Duodenal mucosa (tissue), 2 donors: ENCODE data around the gene IRAK4.
A peak's percentile ranks its signal among the peaks of the same experiment; 100 is the strongest.

ENCODE experiments used
- H3K27ac ChIP-seq: one replicate; pipeline ENCODE4 v1.7.0; 2013; ENCODE audit warnings: low read depth, low read length
- H3K27me3 ChIP-seq, 2 donors: one replicate each; pipeline ENCODE4 v1.7.0; 2013; ENCODE audit warnings: low read length in 2 of 2, control low read depth in 1 of 2; ENCODE audit not compliant: insufficient read depth in 2 of 2, control insufficient read depth in 1 of 2
- H3K36me3 ChIP-seq, 2 donors: one replicate each; pipeline ENCODE4 v1.7.0; 2013; ENCODE audit warnings: low read length in 2 of 2, control low read depth in 1 of 2; ENCODE audit not compliant: insufficient read depth in 2 of 2, control insufficient read depth in 1 of 2
- H3K4me1 ChIP-seq, 2 donors: one replicate each; pipeline ENCODE4 v1.7.0; 2013; ENCODE audit warnings: low read length in 2 of 2, control low read depth in 1 of 2; ENCODE audit not compliant: insufficient read depth in 2 of 2, control insufficient read depth in 1 of 2
- H3K4me3 ChIP-seq, 2 donors: one replicate each; pipeline ENCODE4 v1.7.0; 2013; ENCODE audit warnings: low read length in 2 of 2, low read depth in 1 of 2
- H3K9ac ChIP-seq, 2 donors: one replicate each; pipeline ENCODE4 v1.7.0; 2013; ENCODE audit warnings: low read length in 2 of 2, low read depth in 1 of 2
- H3K9me3 ChIP-seq, 2 donors: one replicate each; pipeline ENCODE4 v1.7.0; 2013; ENCODE audit warnings: low read length in 2 of 2, control low read depth in 1 of 2; ENCODE audit not compliant: control insufficient read depth in 1 of 2

Gene IRAK4

GRCh38 chr12:43762596-43762995 is 3.8 kb downstream of the IRAK4 start:
- Histone ChIP-seq H3K27ac (no peak overlapping the region), H3K4me1 (peaks cover 29 to 32% of the 10 kb centered on the region in 2 donors), H3K27me3 (no peaks in the 10 kb centered on the region), H3K36me3 (no peaks in the 10 kb centered on the region), H3K9ac (no peak overlapping the region), H3K4me3 (no peak overlapping the region), H3K9me3 (no peaks in the 10 kb centered on the region)

DNA sequence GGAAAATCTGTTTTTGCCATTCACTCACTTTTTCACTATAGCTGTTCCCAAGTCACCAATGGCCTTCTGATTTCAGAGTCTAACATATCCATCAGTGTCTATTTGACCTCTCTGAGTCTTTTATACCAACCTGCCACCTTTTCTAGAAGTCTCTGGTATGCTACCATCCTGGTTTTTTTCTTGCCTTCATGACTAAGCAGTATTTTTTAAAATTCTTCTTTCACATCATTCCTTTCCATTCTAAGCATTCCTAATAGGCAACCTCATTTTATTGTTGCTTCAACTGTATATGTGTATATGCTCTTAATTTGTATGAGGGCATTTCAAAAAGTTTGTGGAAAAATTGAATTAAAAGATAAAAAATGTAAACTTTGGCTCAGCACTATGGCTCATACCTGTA is 5.0 kb downstream of the IRAK4 start:
- Histone ChIP-seq H3K4me3 (no peak overlapping the region), H3K9me3 (no peaks in the 10 kb centered on the region), H3K27ac (no peak overlapping the region), H3K36me3 (no peaks in the 10 kb centered on the region), H3K27me3 (no peaks in the 10 kb centered on the region), H3K4me1 (peaks cover 24 to 26% of the 10 kb centered on the region in 2 donors), H3K9ac (no peak overlapping the region)

DNA sequence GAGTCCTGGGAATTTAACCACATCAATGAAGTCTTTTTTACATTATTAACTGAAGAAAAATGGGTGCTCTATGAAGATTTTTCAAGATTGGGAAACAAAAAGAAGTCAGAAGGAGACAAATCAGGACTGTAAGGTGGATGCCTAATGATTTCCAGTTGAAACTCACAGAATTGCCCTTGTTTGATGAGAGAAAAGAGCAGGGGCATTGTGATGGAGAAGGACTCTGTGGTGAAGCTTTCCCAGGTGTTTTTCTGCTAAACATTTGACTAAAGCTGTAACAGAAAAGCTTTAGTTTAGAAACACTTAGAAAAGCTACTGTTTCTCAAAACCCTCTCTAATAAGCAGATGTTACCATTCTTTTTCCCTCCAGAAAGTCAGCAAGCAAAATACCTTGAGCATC is 5.8 kb downstream of the IRAK4 start:
- peaks cover 5% of the 10 kb centered on the region in 2 donors for H3K36me3 ChIP-seq
- H3K4me3 ChIP-seq: no peak overlapping the region
- H3K9me3 ChIP-seq: no peaks in the 10 kb centered on the region
- no peaks in the 10 kb centered on the region for H3K27me3 ChIP-seq
- H3K9ac ChIP-seq: no peak overlapping the region
- H3K27ac ChIP-seq: no peak overlapping the region
- peaks cover 24 to 25% of the 10 kb centered on the region in 2 donors for H3K4me1 ChIP-seq

GRCh38 chr12:43766291-43766690 is 7.5 kb downstream of the IRAK4 start:
- Histone ChIP-seq H3K27me3 (no peaks in the 10 kb centered on the region), H3K9ac (no peak overlapping the region), H3K27ac (no peak overlapping the region), H3K36me3 (peaks cover 17 to 19% of the 10 kb centered on the region in 2 donors), H3K4me1 (peaks cover 10 to 12% of the 10 kb centered on the region in 2 donors), H3K4me3 (no peak overlapping the region), H3K9me3 (no peaks in the 10 kb centered on the region)

DNA sequence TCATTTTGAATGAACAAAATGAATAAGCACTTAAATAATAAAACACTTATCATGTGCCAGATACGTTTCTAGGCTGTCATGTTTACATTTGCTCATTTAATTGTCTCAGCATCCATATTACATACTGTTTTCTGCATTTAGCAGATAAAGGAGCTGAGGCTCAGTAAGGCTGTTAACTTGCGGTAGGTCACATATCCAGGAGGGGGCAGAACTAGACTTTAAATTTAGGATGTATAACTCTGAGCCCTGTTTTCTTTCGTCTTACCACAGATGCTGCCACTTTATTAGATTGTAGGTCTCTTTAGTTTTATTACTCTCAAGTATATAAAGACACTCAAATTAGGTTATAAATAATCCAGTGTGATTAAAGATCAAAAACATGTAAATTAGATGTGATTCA is 17.7 kb downstream of the IRAK4 start:
- no peak overlapping the region for H3K27ac ChIP-seq
- H3K9me3 ChIP-seq: no peaks in the 10 kb centered on the region
- H3K4me3 ChIP-seq: no peak overlapping the region
- H3K36me3 ChIP-seq: peaks cover 20 to 72% of the 10 kb centered on the region in 2 donors
- H3K4me1 ChIP-seq: no peaks in the 10 kb centered on the region
- no peaks in the 10 kb centered on the region for H3K27me3 ChIP-seq
- H3K9ac ChIP-seq: no peak overlapping the region

DNA sequence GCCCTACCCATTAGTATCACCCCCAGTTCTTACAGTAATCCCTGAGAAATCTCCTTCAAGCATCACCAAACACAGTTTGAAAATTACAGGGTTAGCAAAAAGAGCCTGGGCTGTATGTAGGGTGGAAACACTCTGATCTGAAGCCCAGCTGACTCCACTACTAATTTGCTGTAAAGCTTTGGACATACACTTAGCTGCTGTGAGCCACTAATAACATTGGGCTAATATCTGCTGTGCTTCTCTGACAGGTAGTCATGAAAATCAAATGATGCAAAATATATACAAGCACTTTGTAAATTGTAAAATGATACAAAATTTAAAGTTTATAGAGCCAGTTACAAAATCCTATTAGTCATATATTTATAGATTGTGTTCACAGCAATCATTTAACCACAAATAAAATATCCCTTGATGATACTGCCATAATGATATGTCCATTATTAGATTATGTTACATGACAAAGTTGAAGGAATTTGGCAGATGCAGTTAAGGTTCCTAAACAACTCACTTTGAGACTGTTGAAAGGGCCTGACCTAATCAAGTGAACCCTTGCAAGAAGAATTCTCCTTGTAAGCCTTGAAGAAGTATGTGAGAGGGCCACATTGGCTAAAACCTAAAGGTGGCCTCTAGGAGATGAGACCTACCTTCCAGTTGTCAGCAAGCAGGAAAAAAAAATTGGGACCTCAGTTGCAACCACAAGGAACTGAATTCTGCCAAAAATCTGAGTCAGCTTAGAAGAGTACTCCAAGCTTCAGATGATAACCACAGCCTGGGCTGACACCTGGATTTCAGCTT is 28.3 kb downstream of the IRAK4 start:
- Histone ChIP-seq H3K27ac (no peak overlapping the region), H3K4me1 (no peaks in the 10 kb centered on the region), H3K9me3 (no peaks in the 10 kb centered on the region), H3K36me3 (peaks cover 16 to 47% of the 10 kb centered on the region in 2 donors), H3K9ac (no peak overlapping the region), H3K27me3 (no peaks in the 10 kb centered on the region), H3K4me3 (no peak overlapping the region)

GRCh38 chr12:43789941-43790340 is 31.2 kb downstream of the IRAK4 start:
- H3K4me1 ChIP-seq: no peaks in the 10 kb centered on the region
- no peaks in the 10 kb centered on the region for H3K27me3 ChIP-seq
- no peaks in the 10 kb centered on the region for H3K9me3 ChIP-seq
- no peak overlapping the region for H3K9ac ChIP-seq
- no peak overlapping the region for H3K27ac ChIP-seq
- no peak overlapping the region for H3K4me3 ChIP-seq
- peaks cover 10 to 30% of the 10 kb centered on the region in 2 donors for H3K36me3 ChIP-seq

DNA sequence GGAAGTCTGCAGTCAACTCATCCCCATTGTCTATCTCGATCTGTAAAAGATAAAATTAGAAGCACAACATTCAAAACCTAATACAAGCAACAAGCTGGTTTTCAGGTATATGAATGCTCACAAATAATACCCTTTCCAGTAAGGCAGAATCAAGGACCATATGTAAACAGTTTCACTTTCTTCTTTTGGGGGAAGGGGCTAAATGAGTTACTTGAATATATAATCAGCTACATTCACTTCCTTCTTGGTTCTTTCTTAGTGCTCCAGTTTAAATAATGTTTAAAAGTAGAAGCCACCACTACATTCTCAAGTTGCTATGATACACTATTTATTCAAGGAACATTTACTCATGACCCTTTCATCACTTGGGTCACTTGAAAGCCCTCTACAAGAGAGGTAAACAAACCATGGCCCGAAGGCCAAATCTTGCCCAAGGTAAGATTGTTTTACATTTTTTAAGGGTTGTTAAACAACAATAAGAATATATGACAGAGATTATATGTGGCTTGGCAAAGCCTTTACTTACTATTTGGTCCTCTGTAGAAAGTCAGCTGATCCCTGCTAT is 37.0 kb downstream of the IRAK4 start:
- H3K27ac ChIP-seq: no peak overlapping the region
- H3K36me3 ChIP-seq: peaks cover 20 to 53% of the 10 kb centered on the region in 2 donors
- no peaks in the 10 kb centered on the region for H3K27me3 ChIP-seq

DNA sequence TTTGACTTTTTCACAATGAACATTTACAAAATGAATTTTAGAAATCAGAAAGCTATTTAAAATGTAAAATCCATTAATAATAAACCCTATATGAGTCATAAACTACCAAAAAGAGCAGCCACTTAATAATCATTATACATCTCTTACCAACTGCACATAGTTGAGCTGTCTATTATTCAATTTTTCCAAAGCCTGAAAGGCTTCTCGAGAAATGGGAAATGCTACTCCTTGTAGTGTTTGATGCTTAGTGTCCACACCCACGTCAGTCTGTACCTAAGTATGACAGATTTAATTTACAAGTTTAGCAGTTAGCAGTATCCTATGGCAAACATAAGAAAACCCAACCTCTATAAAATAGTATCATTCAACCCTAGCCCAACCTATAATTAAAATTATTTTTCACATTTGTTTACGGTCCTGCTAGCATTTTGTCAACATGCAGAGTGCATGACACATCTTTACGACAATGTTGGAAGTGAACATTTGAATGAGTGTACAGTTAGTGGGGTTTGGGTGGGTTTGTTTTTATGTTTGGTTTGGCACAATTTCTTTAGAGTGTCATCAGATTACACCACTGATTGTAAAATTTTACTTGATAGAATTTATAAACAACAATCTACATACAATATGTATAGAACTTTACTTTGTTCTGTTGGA is 38.9 kb downstream of the IRAK4 start:
- Histone ChIP-seq H3K27ac (no peak overlapping the region), H3K4me3 (no peak overlapping the region), H3K4me1 (peaks cover 0 to under 1% of the 10 kb centered on the region in 2 donors), H3K9me3 (no peaks in the 10 kb centered on the region), H3K9ac (no peak overlapping the region), H3K27me3 (no peaks in the 10 kb centered on the region), H3K36me3 (peaks cover 20 to 63% of the 10 kb centered on the region in 2 donors)

More for the DNA sequence above, 37.0 kb downstream of the IRAK4 start:
- Histone ChIP-seq H3K4me1 (no peaks in the 10 kb centered on the region), H3K4me3 (no peak overlapping the region), H3K9ac (no peak overlapping the region), H3K9me3 (no peaks in the 10 kb centered on the region)

- Histone ChIP-seq H3K9ac (peak overlapping the region; percentile 92 to 97), H3K36me3 (peaks cover 5 to 20% of the 10 kb centered on the region in 2 donors), H3K9me3 (no peaks in the 10 kb centered on the region), H3K4me3 (peak overlapping the region; percentile 98), H3K27me3 (no peaks in the 10 kb centered on the region), H3K27ac (peak overlapping the region; percentile 95), H3K4me1 (peaks cover 11 to 22% of the 10 kb centered on the region in 2 donors)
Observed at GRCh38 chr12:43805149-43805859, 46.6 kb downstream of the IRAK4 start.
